Thyroid gland (tissue), 4 donors: Measurements from ENCODE around the gene ATXN7. TPM values are rescaled to one million over a fixed set of nuclear protein-coding genes. Genes with fewer than 3 reads are reported as not detected.

Source experiments
- DNase-seq, 2 donors: peaks; one replicate each; pipeline ENCODE4 v3.0.0-alpha.2; 2019
- H3K27ac ChIP-seq, 3 donors: fragments of 200-600 bp; sonication (generic); 1 replicate in 2 of 3; 2 replicates in 1 of 3; pipeline ENCODE4 v1.5.1; 2016 to 2019; ENCODE audit warnings: mild to moderate bottlenecking in 1 of 3, moderate library complexity in 1 of 3
- H3K27me3 ChIP-seq: fragments of 200-600 bp; sonication (generic); one replicate; pipeline ENCODE4 v1.5.1; 2019
- H3K36me3 ChIP-seq, 2 donors: fragments of 200-600 bp; sonication (generic); one replicate each; pipeline ENCODE4 v1.5.1; 2016 to 2019
- H3K4me1 ChIP-seq, 2 donors: fragments of 200-600 bp; sonication (generic); one replicate each; pipeline ENCODE4 v1.5.1; 2017 to 2019
- H3K4me3 ChIP-seq, 3 donors: fragments of 200-600 bp; sonication (generic); replicated peaks in 1 of 3; 1 replicate in 2 of 3; 2 replicates in 1 of 3; pipeline ENCODE4 v1.5.1; 2016; ENCODE audit warnings: mild to moderate bottlenecking in 1 of 3
- H3K9me3 ChIP-seq: fragments of 200-600 bp; sonication (generic); one replicate; pipeline ENCODE4 v1.5.1; 2017
- CTCF ChIP-seq, 6 experiments: fragments of 200-600 bp in 3 of 6; fragments of 450-650 bp in 3 of 6; sonication (generic) in 3 of 6; IDR thresholded peaks; one replicate each; pipeline ENCODE4 v1.5.1; 2016 to 2019; ENCODE audit warnings: antibody characterized with exemption in 6 of 6, mild to moderate bottlenecking in 2 of 6, inconsistent platforms in 1 of 6, moderate library complexity in 1 of 6
- POLR2A ChIP-seq, 2 donors: fragments of 450-650 bp; IDR thresholded peaks; one replicate each; pipeline ENCODE4 v1.6.1; 2017; ENCODE audit warnings: antibody characterized with exemption in 2 of 2, mild to moderate bottlenecking in 2 of 2, moderate library complexity in 1 of 2
- WGBS, 2 donors: methylation state at CpG; one replicate each; pipeline ENCODE4 v1.1.5; 2017; 5-methylcytosine and 5-hydroxymethylcytosine counted together
- intact Hi-C: fragments of 100-400 bp; cut with DNase I; formaldehyde crosslinking; loops from one replicate; pipeline ENCODE4 v1.15.1; 2023
- total RNA-seq, 4 donors: library from RNA; depleted of rRNA; stranded (reverse); fragments of >200 nt; gene quantifications; one replicate each; pipeline ENCODE4 v1.2.3, GENCODE V29; 2016

The ATXN7 gene
- total RNA-seq, 4 donors from 2014 or later: 23.2 to 51.8 (median 33.8) TPM

DNA sequence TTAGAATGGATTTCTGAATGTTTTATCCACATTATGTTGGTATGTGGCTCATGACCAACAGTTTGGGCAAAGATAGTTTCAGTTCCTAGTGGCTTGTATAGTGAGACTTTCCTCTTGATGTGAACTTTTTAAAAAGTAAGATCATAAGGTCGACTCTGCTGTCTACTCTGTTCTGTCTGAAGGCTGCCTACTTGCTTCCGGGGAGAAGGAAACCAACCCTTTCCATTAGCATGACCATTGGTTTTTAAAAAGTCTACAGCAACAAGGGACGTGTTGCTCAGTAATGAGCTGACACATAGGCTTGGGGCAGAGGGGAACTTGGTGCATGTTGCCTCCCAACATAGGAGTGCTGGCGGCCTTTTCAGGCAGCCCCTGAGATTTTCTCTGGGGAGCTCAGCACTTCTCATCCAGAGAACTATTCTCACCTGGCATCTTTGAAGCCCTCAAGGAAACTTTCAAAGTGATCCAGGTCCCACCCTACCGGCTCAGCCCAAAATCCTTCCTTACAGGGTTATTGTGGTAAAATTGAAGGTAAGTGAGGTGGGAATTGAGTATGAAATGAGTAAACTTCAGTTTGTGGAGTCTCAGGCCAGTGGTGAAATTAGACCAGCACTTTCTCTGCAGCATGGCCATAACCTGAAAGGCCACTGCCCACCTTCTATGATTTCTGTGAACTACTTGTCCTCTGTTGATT lies 129.0 kb downstream of the ATXN7 start:
- WGBS, 2 donors: 91 to 95% methylated on average over 5 of the region's 5 CpGs
- Histone ChIP-seq H3K36me3 (peaks cover 47% of the 10 kb centered on the region in 2 donors), H3K9me3 (no peaks in the 10 kb centered on the region), H3K27ac (no peak overlapping the region), H3K4me1 (no peaks in the 10 kb centered on the region), H3K27me3 (no peaks in the 10 kb centered on the region), H3K4me3 (no peak overlapping the region)
- intact Hi-C loops: loop anchor here (5.0 kb wide), 1 partner anchor 45 kb away; no protein-coding TSS in a partner anchor
- TF ChIP-seq CTCF (IDR thresholded peaks at IDR 0.05): no peak
- TF ChIP-seq POLR2A (IDR thresholded peaks at IDR 0.05): no peak
- no peak for DNase-seq

- WGBS, 2 donors: 3 to 36% methylated on average over 2 to 3 of the region's 3 CpGs
- peak; percentile 66 to 68 for DNase-seq
- H3K27ac ChIP-seq: no peak overlapping the region
Observed at GRCh38 chr3:63993653-63994079, 130.0 kb downstream of the ATXN7 start.

GRCh38 chr3:63995086-63995485 lies 131.4 kb downstream of the ATXN7 start:
- Histone ChIP-seq H3K27me3 (no peaks in the 10 kb centered on the region), H3K4me3 (no peak overlapping the region), H3K36me3 (peaks cover 27 to 28% of the 10 kb centered on the region in 2 donors), H3K4me1 (peaks cover 9 to 13% of the 10 kb centered on the region in 2 donors), H3K27ac (no peak overlapping the region), H3K9me3 (no peaks in the 10 kb centered on the region)
- 89 to 94% methylated on average over 5 of the region's 5 CpGs for WGBS, 2 donors
- no peak for DNase-seq
- intact Hi-C loops: no loop called here
- TF ChIP-seq CTCF (IDR thresholded peaks at IDR 0.05) (no peak), POLR2A (IDR thresholded peaks at IDR 0.05) (no peak)

More at GRCh38 chr3:63993653-63994079, 130.0 kb downstream of the ATXN7 start:
- intact Hi-C loops: loop anchor here (5.0 kb wide), 1 partner anchor 46 kb away; no protein-coding TSS in a partner anchor
- peaks cover 40% of the 10 kb centered on the region in 2 donors for H3K36me3 ChIP-seq
- no peaks in the 10 kb centered on the region for H3K27me3 ChIP-seq
- H3K9me3 ChIP-seq: no peaks in the 10 kb centered on the region
- H3K4me1 ChIP-seq: no peaks in the 10 kb centered on the region
- H3K4me3 ChIP-seq: no peak overlapping the region
- TF ChIP-seq CTCF (IDR thresholded peaks at IDR 0.05) (peak; percentile 65 to 96 (median 87)), POLR2A (IDR thresholded peaks at IDR 0.05) (no peak)

DNA sequence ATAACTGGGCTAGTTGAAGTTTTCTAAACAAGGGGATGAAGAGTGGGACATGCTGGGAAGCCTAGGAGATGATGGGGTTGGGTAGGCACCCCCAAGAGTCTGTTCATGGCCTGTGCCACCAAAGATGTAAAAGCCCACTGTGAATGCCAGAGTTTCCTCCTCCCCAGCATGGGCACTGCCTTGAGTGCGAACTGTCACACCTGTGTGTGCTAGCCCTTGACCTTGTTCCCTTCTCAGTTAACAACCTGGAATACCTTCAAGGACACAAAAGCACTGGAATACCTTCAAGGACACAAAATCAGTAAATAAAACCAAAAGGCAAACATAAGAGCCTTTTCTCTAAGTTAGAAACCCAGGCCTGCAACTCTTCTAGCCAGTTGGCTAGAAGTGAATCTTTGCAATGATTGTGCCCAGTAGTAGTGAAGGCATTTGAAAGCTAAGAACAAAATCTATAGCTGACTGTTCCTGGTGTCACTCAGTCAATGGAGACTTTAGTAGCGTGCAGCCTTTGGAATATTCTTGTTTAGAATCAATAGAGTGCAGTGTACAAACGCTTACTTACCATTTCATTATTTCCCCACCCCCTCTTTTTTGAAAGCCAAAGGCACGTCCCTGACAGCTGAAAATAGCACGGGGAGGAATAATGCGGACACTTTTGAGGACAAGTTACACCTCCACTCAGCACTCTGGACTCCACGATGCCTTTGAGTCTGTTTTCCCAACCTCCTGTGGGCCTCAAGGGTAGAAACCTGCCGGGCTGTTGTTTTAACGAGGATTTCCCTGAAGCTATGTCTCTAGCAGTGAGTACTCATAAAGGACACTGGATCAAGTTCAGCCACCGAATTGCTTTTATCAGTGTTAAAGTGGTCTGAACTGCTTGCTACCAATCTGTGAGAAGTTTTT lies 135.4 kb downstream of the ATXN7 start:
- H3K9me3 ChIP-seq: no peaks in the 10 kb centered on the region
- no peak overlapping the region for H3K4me3 ChIP-seq
- intact Hi-C loops: no loop called here
- peak overlapping the region in 1 of 3 donors; percentile 48 for H3K27ac ChIP-seq
- H3K36me3 ChIP-seq: peaks cover 14 to 17% of the 10 kb centered on the region in 2 donors
- peak; percentile 47 for DNase-seq
- no peaks in the 10 kb centered on the region for H3K27me3 ChIP-seq
- H3K4me1 ChIP-seq: peaks cover 16 to 17% of the 10 kb centered on the region in 2 donors
- no peak for TF ChIP-seq POLR2A (IDR thresholded peaks at IDR 0.05)
- TF ChIP-seq CTCF (IDR thresholded peaks at IDR 0.05): no peak
- WGBS, 2 donors: 54 to 59% methylated on average over 10 of the region's 10 CpGs
